Muscle of leg (tissue), 11 donors: Measurements from ENCODE around the gene EEF2. TPM values are rescaled to one million over a fixed set of nuclear protein-coding genes. Genes with fewer than 3 reads are reported as not detected.
"Not testable (repeated sequence)": the region's sequence is repeated elsewhere in the genome, so short reads cannot be mapped to it uniquely, and the experiment has no call there.

Source experiments
- DNase-seq: peaks from one replicate; pipeline ENCODE4 v3.0.0; 2013
- H3K27ac ChIP-seq: one replicate; pipeline ENCODE4 v1.5.1; 2013; ENCODE audit warnings: mild to moderate bottlenecking, low read length, control low read depth
- H3K27me3 ChIP-seq: one replicate; pipeline ENCODE4 v1.6.1; 2013; ENCODE audit warnings: low read length; ENCODE audit not compliant: control insufficient read depth, insufficient read depth
- H3K36me3 ChIP-seq: one replicate; pipeline ENCODE4 v1.6.1; 2013; ENCODE audit warnings: low read length; ENCODE audit not compliant: control insufficient read depth, insufficient read depth
- H3K4me1 ChIP-seq: one replicate; pipeline ENCODE4 v1.6.1; 2013; ENCODE audit warnings: low read length; ENCODE audit not compliant: control insufficient read depth, insufficient read depth
- H3K4me3 ChIP-seq: one replicate; pipeline ENCODE4 v1.5.1; 2013; ENCODE audit warnings: low read length, control low read depth
- H3K9me3 ChIP-seq: replicated peaks from 2 replicates; pipeline ENCODE4 v1.6.1; 2013; ENCODE audit warnings: low read depth, low read length; ENCODE audit not compliant: control insufficient read depth
- WGBS: methylation state at CpG from one replicate; pipeline ENCODE4 v1.1.5; 2013; ENCODE audit warnings: missing lambda C conversion rate; ENCODE audit not compliant: insufficient coverage; 5-methylcytosine and 5-hydroxymethylcytosine counted together
- polyA plus RNA-seq, 8 donors: library from polyadenylated mRNA; unstranded; fragments of 120-200 nt; gene quantifications; one replicate each; pipeline versions ENCODE4 v1.2.1 to v1.2.3, GENCODE V29; 2013; ENCODE audit warnings: inconsistent platforms in 1 of 8, low replicate concordance in 1 of 8; ENCODE audit not compliant: insufficient read length in 8 of 8, insufficient read depth in 1 of 8
- total RNA-seq: library from RNA; stranded (reverse); fragments of 120-200 nt; gene quantifications from one replicate; pipeline ENCODE4 v1.2.4, GENCODE V29; 2013

The EEF2 gene
- total and polyA plus RNA-seq, 9 donors = 2,533 to 3,060 (median 2,720) TPM

GRCh38 chr19:3959766-3960131, 25.5 kb downstream of the EEF2 start:
- 90% methylated on average over 10 of the region's 15 CpGs for WGBS

DNA sequence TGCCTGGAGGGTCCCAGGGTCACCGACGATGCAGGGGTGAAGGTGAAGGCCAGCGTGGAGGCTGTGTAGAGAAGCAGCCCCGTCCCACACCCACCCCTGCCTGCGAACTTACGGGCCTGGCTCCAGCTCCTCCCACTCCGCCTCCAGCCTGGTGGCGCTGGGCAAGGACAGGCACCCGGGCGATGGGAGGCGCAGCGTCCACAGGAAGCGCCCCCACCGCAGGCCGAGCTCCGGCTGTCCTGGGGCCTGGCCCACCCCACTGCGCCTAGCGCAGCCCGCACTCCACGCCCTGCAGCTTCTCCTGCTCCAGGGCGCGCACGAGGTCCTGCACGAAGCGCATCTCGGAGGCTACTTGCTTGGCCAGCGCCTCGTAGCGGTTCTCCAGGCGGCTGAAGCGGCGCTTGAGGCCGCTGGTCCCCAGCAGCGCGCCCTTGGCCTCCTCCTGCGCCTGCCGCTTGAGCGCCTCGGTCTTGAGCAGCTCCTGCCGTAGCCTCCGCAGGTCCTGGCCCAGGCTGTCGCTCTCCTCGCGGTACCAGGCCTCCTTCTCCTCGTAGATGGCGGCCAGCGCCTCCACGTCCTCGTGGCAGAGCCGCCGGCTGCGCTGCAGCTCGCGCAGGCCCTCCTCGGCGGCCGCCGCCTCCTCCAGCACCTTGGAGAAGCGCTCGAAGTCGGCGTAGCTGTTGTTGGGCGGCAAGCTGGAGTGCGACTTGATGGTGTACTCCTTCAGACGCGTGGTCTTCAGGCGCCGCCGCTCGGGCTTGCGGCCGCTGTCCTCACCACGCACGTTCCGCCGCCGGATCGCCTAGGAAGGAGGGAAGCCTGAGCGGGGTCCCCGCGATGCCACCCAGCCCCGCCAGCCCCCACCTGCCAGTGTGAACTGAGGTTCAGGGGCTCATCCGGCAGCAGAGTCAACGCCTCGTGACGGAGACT, 26.2 kb downstream of the EEF2 start:
- Histone ChIP-seq H3K36me3 (peaks cover 72% of the 10 kb centered on the region), H3K27ac (no peak overlapping the region), H3K9me3 (no peaks in the 10 kb centered on the region), H3K4me3 (no peak overlapping the region), H3K27me3 (no peaks in the 10 kb centered on the region), H3K4me1 (peaks cover 14% of the 10 kb centered on the region)
- 95% methylated on average over 81 of the region's 86 CpGs for WGBS
- DNase-seq = no peak

More at GRCh38 chr19:3959766-3960131, 25.5 kb downstream of the EEF2 start:
- H3K27ac ChIP-seq = no peak overlapping the region
- H3K9me3 ChIP-seq = no peaks in the 10 kb centered on the region
- peaks cover 8% of the 10 kb centered on the region for H3K4me1 ChIP-seq
- H3K27me3 ChIP-seq = no peaks in the 10 kb centered on the region
- DNase-seq = no peak
- no peak overlapping the region for H3K4me3 ChIP-seq
- H3K36me3 ChIP-seq = peaks cover 78% of the 10 kb centered on the region

- H3K4me3 ChIP-seq = no peak overlapping the region
- H3K4me1 ChIP-seq = peaks cover 33% of the 10 kb centered on the region
- no peaks in the 10 kb centered on the region for H3K27me3 ChIP-seq
- no peak overlapping the region for H3K27ac ChIP-seq
- DNase-seq = no peak
- H3K9me3 ChIP-seq = no peaks in the 10 kb centered on the region
- WGBS = 85% methylated on average over 9 of the region's 10 CpGs
- H3K36me3 ChIP-seq = peaks cover 42% of the 10 kb centered on the region
These were observed 29.6 kb downstream of the EEF2 start for GRCh38 chr19:3955688-3956087.

DNA sequence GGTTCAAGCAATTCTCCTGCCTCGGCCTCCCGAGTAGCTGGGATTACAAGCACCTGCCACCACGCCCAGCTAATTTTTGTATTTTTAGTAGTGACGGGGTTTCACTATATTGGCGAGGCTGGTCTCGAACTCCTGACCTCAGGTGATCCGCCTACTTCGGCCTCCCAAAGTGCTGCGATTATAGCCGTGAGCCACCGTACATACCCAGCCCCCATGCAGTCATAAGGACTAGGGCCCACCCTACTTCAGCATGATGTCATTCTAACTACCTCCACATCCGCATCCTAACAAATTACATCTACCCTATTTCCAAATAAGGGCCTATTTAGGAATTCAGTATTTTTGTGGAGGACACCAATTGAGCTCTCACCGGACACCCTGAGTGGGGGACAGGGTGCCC, 30.0 kb downstream of the EEF2 start:
- DNase-seq, H3K9me3 ChIP-seq, H3K27me3 ChIP-seq, H3K4me3 ChIP-seq: not testable (repeated sequence)
- Histone ChIP-seq H3K27ac (peak overlapping the region; percentile 93), H3K4me1 (peaks cover 37% of the 10 kb centered on the region), H3K36me3 (peaks cover 38% of the 10 kb centered on the region)
- 72% methylated on average over 7 of the region's 13 CpGs for WGBS

- Histone ChIP-seq H3K4me3 (no peak overlapping the region), H3K9me3 (no peaks in the 10 kb centered on the region), H3K27me3 (no peaks in the 10 kb centered on the region), H3K27ac (peak overlapping the region; percentile 93), H3K36me3 (peaks cover 28% of the 10 kb centered on the region), H3K4me1 (peaks cover 44% of the 10 kb centered on the region)
- WGBS = 80% methylated on average over 9 of the region's 12 CpGs
- no peak for DNase-seq
These were observed 31.2 kb downstream of the EEF2 start for GRCh38 chr19:3954107-3954506.

DNA sequence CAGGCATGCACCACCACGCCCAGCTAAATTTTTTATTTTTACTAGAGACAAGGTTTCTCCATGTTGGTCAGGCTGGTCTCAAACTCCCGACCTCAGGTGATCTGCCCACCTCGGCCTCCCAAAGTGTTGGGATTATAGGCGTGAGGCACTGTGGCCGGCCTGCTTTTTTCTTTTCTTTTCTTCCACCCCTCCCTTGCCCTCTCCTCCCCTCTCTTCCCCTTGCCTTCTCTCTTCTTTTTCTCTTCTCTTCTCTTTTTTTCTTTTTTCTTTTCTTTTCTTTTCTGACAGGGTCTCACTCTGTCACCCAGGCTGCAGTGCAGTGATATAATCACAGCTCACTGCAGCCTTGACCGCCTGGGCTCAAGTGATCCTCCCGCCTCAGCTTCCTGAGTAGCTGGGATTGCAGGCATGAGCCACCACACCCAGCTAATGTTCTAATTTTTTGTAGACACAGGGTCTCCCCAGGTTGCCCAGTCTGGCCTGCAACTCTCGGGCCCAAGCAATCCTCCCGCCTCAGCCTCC, 32.4 kb downstream of the EEF2 start:
- H3K27me3 ChIP-seq, H3K4me3 ChIP-seq, DNase-seq, H3K9me3 ChIP-seq: not testable (repeated sequence)
- H3K36me3 ChIP-seq = peaks cover 15% of the 10 kb centered on the region
- H3K4me1 ChIP-seq = peaks cover 44% of the 10 kb centered on the region
- peak overlapping the region; percentile 93 for H3K27ac ChIP-seq
- WGBS = 75% methylated on average over 8 of the region's 9 CpGs

- Histone ChIP-seq H3K27ac (peak overlapping the region; percentile 93), H3K9me3 (no peaks in the 10 kb centered on the region), H3K36me3 (peaks cover 11% of the 10 kb centered on the region), H3K4me1 (peaks cover 44% of the 10 kb centered on the region), H3K27me3 (no peaks in the 10 kb centered on the region), H3K4me3 (peak overlapping the region; percentile 48)
- peak; percentile 86 for DNase-seq
- WGBS = 46% methylated on average over 23 of the region's 41 CpGs
These were observed 34.1 kb downstream of the EEF2 start for GRCh38 chr19:3950871-3951861.

GRCh38 chr19:3949997-3950859, 35.0 kb downstream of the EEF2 start:
- Histone ChIP-seq H3K27ac (peak overlapping the region; percentile 93), H3K27me3 (no peaks in the 10 kb centered on the region), H3K4me1 (peaks cover 44% of the 10 kb centered on the region), H3K4me3 (peak overlapping the region; percentile 48), H3K9me3 (no peaks in the 10 kb centered on the region), H3K36me3 (peaks cover 7% of the 10 kb centered on the region)
- peak; percentile 42 for DNase-seq
- 40% methylated on average over 13 of the region's 20 CpGs for WGBS

- Histone ChIP-seq H3K27me3 (no peaks in the 10 kb centered on the region), H3K4me1 (peaks cover 36% of the 10 kb centered on the region), H3K9me3 (no peaks in the 10 kb centered on the region), H3K27ac (peak overlapping the region; percentile 71), H3K36me3 (peaks cover 7% of the 10 kb centered on the region), H3K4me3 (no peak overlapping the region)
- DNase-seq = no peak
- WGBS = 84% methylated on average over 6 of the region's 11 CpGs
These were observed 36.0 kb downstream of the EEF2 start for GRCh38 chr19:3949294-3949693.
